ENCODE data around the gene FBXL20.
"Not testable (repeated sequence)": the region's sequence is repeated elsewhere in the genome, so short reads cannot be mapped to it uniquely, and the experiment has no call there.

Gene FBXL20

DNA sequence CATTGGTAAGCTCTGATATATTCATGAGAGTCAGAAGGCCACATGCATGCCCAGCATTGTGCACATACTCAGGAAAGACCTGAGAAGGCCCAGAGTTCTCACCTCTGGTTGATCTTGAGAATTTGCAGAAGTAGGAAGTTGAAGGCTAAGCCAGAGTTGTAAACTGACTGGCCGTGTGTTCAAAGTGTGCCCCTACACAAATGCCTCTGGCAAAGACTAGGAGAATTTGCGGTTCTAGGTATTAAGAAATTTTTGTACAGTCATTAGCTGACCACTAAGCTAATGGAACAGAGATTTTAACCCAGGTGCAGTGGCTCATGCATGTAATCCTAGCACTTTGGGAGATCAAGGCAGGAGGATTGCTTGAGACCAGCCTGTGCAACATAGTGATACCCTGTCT, 25.0 kb downstream of the FBXL20 start:
- no peak for ATAC-seq

- ATAC-seq, result not testable (repeated sequence)
These were observed 33.6 kb downstream of the FBXL20 start for GRCh38 chr17:39367805-39368204.

DNA sequence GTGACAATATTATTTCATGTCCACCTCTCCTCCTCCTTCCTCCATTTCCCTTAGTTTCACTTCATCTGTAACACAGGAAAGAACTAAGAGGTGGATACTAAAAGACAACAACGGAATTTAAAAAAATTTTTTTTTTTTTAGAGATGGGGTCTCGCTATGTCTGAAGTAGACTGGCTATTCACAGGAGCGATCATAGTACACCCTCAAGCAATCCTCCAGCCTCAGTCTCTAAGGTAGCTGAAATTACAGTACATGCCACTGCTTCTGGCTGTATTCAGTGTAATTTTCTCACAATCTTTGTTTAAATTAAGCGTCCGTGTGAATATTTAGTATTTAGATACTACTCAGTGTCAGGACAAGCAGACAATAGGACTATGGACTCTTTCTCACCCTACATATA, 35.6 kb downstream of the FBXL20 start:
- no peak for ATAC-seq

GRCh38 chr17:39365242-39365641, 36.2 kb downstream of the FBXL20 start:
- no peak for ATAC-seq

DNA sequence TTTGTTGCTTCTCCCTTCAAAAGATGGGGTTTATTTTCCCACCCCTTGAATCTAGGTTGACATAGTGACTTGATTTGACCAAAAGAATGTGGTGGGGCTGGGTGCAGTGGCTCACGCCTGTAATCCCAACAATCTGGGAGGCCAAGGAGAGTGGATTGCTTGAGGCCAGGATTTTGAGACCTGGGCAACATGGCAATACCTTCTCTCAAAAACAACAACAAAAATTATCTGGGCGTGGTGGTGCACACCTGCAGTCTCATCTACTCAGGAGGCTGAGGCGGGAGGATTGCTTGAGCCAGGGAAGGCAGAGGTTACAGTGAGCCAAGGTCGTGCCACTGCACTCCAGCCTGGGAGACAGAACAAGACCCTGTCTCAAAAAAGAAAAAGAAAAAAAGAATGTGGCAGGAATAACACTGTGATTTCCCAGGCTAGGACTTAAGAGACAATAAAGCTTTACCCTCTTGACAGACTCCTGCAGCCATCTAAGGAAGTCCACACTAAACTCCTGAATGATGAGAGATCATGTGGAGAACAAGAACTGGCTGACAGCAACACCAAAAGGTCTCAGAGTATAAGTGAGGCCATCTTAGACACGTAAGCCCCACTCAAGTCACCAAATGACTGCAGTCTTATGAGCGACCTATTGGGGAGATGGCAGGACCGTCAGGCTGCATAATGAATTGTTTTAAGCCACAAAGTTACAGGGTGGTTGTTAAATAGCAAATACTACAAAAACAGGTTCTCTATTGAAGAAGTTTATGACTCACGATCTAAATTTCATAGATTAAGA, 37.0 kb downstream of the FBXL20 start:
- ATAC-seq, result no peak

DNA sequence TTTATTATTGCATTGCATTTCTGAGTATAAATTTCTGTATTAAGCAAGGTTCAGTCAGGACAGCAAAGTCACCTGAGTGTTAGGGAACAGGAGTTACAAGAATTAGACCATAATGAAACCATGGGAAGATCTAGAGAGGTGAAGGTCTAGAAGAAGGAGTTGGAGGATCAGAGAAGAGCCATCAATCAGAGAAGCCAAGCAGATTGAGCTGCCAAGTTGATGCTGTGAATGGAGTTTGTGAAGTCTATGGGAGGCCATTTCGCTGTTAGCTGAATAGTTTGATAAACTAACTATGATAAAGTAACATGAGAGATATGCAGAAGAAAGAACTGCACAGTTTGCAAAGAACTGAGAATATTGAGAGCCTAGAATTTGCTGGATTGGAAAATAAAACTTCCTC, 40.4 kb downstream of the FBXL20 start:
- no peak for ATAC-seq

DNA sequence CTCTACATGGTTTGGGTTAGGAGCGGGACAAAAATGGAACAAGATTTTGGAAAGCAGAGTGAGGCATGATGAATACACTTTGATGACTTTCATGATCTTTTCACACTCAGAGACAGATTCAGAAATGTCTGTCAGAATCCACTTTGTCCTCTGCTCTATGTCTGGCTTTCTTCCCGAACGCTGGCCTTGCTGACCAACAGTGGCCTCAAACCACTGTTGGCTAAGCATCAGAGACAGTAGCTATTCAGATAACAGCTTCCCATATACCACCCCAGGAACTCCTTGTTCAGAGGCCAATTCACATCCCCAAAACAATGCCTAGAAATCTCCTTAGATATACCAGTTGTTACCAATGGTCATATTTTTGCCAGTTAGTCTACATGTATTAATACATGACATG, 40.9 kb downstream of the FBXL20 start:
- no peak for ATAC-seq

DNA sequence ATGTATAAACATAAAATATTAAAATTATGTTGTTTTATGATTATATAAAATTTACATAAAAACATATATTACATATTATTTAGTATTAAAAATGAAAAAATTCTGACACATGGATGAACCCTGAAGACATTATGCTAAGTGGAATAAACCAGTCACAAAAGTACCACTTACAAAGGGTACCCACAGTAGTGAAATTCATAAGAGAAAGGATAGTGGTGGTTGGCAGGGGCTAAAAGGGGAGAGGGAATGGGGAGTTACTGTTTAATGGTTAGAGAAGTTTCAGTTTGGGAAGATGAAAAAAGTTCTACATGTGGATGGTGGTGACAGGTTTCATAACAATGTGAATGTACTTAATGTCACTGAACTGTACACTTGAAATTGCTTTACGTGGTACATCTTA, 41.4 kb downstream of the FBXL20 start:
- ATAC-seq, result no peak

DNA sequence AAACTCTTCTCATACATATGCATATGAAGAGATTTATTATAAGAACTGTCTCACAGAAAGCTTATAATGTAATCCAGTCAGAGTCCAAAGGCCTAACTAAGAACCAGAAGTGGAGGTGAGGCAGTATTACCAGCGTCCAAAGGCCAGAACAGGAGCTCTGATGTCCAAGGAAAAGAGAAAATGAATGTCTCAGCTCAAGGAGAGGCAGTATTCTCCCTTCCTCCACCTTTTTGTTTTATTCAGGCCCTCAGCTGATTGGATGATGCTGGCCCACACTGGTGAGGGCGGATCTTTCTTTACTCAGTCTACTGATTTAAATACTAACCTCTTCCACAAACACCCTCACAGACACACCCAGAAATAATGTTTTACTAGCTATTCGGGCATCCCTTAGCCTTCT, 43.4 kb downstream of the FBXL20 start:
- ATAC-seq, result no peak

GRCh38 chr17:39357488-39357887, 43.9 kb downstream of the FBXL20 start:
- ATAC-seq, result no peak

DNA sequence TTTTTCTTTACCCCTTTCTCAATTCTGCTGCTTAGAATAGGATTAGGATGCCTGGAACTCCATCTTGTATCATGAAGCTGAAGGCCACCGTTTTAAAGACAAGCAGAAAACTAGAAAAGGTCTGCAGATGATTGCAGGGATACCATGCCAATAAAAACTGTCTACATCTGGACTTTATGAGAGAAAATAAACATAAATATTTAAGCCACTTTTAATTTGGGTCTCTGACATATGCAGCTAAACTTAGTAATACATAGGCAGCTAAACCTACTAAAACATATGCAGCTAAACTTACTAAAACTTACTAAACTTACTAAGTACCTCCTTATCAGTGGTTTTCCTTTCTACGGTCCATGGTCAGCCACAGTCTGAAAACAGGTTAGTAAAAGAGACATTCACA, 48.4 kb downstream of the FBXL20 start:
- ATAC-seq, result no peak

DNA sequence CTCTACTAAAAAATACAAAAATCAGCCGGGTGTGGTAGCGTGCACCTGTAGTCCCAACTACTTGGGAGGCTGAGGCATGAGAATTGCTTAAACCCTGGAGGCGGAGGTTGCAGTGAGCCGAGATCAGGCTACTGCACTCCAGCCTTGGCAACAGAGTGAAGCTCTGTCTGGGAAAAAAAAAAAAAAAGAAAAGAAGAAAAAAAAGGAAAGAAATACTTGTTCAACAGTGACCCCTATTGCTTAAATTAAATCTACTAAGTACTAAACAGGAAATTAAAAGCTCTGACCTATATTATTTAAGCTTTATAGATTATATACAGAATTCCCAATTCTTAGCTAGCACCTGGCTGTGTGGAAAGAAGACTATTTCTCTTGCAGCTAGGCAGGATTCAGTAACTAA, 48.9 kb downstream of the FBXL20 start:
- no peak for ATAC-seq

- no peak for ATAC-seq
These were observed 49.9 kb downstream of the FBXL20 start for GRCh38 chr17:39351508-39351907.

- ATAC-seq, result no peak
These were observed 52.2 kb downstream of the FBXL20 start for GRCh38 chr17:39349246-39349645.

DNA sequence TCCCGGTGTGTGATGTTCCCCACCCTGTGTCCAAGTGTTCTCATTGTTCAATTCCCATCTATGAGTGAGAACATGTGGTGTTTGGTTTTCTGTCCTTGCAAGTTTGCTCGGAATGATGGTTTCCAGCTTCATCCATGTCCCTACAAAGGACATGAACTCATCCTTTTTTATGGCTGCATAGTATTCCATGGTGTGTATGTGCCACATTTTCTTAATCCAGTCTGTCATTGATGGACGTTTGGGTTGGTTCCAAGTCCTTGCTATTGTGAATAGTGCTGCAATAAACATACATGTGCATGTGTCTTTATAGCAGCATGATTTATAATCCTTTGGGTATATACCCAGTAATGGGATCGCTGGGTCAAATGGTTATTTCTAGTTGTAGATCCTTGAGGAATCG, 54.6 kb downstream of the FBXL20 start:
- not testable (repeated sequence) for ATAC-seq

DNA sequence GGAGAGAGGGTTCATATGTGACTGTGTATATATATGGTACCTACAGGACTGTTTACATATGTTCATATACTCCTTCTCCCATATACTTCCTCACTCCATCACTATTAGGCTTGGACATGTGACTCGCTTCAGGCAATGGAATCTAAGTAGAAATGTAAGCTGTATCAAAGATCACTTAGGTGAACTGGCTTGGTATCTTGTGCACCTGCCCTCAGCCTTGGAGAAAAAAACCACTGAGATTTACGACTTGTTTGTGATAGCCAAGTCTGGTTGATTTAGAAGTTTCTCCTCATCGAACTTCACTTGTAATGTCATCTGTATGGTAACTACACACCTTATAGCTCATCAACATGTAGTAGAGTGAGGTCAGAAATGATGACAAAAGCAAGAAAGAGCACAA, 59.9 kb downstream of the FBXL20 start:
- ATAC-seq, result no peak

- ATAC-seq, result no peak
These were observed 60.7 kb downstream of the FBXL20 start for GRCh38 chr17:39340731-39341130.

- ATAC-seq, result no peak
These were observed 62.2 kb downstream of the FBXL20 start for GRCh38 chr17:39339272-39339671.

GRCh38 chr17:39337649-39338048, 63.8 kb downstream of the FBXL20 start:
- ATAC-seq, result not testable (repeated sequence)

- no peak for ATAC-seq
These were observed 65.7 kb downstream of the FBXL20 start for GRCh38 chr17:39335704-39336223.

- ATAC-seq, result not testable (repeated sequence)
These were observed 67.2 kb downstream of the FBXL20 start for GRCh38 chr17:39334008-39334744.

DNA sequence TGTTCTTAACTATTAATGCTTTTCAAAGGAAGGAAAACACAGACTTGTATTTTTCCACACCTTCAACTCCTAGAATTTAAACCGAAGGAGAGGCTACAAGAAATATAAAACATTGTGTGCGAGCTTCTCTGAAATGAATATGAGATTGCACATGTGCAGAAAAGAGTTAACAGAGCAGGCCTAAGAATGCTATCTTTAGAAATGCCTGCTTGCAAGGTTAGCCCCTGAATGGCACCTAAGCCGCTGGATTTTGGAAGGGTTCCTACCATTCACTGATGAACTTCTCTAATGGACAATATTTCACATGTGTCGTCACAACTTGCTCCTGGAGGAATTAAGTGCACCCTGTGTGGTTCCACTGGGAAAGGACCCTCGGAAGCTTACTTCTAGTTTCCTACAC, 69.3 kb downstream of the FBXL20 start:
- no peak for ATAC-seq

DNA sequence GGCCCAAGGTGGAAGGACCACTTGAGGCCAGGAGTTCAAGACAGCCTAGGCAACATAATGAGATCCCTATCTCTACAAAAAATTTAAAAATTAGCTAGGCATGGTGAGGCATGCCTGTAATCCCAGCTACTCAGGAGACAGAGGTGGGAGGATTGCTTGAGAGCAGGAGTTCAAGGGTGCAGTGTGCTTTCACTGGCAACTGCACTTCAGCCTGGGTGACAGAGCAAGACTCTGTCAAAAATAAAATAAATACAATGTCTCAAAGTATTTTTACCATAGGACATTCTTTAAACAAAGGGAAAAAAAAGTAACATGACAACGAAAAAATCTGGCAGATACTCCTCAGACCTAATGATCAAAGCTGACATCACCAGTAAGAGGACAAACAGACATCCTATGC, 72.6 kb downstream of the FBXL20 start:
- ATAC-seq, result no peak

GRCh38 chr17:39327109-39327508, 74.3 kb downstream of the FBXL20 start:
- no peak for ATAC-seq
